Fibroblast of the conjunctiva (primary cell): ENCODE results near the gene MRPS18B.
"Not testable (repeated sequence)": the region's sequence is repeated elsewhere in the genome, so short reads cannot be mapped to it uniquely, and the experiment has no call there.

Source experiments
- DNase-seq: peaks from one replicate; pipeline ENCODE4 v3.0.0-alpha.2; 2010; ENCODE audit warnings: low read depth

MRPS18B gene

GRCh38 chr6:30643656-30644055, 26.0 kb downstream of the MRPS18B start:
- no peak for DNase-seq

DNA sequence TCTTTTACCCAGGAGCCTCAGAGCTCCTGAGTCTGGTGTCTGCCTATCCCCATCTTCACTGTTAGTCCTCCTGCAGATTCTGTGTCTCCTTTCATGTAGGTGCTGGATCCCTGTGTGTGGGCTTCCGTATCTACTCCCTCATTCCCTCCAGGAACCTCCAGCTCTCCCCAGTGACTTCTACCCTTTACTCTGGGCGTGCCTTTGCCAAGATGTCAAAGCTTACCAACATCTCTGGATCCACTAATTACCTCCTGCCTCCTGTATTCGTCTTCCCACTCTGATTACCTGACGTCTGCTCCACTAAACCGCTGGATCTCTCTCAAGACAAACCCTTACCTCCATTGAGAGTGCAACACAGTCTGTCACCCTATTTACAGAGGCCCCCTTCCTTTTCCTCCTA, 27.1 kb downstream of the MRPS18B start:
- DNase-seq = no peak

DNA sequence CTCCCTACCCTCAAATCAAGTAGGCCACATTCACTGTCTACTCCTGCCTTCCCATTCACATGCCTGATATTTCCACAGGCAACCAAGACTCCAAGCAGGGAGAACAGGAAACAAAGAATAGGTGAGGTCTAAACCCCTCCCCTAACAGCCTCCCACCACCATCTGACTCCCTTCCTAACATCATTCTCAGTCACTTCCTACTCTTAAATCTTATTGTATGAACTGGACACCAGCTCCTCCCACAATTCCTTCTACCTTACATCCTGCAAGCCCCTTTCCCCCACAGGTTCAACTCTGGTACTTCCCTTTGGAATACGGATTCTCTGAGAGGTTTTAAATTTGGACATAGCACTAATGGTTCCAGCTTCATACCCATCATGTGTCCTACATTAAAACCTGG, 28.3 kb downstream of the MRPS18B start:
- DNase-seq = no peak

GRCh38 chr6:30646450-30647241, 29.0 kb downstream of the MRPS18B start, which contains the start of gene C6orf136:
Gene C6orf136 (plus strand): TSS chr6:30647133. CDS start chr6:30647232, 99 bp downstream.
- DNase-seq = peak; percentile 92

DNA sequence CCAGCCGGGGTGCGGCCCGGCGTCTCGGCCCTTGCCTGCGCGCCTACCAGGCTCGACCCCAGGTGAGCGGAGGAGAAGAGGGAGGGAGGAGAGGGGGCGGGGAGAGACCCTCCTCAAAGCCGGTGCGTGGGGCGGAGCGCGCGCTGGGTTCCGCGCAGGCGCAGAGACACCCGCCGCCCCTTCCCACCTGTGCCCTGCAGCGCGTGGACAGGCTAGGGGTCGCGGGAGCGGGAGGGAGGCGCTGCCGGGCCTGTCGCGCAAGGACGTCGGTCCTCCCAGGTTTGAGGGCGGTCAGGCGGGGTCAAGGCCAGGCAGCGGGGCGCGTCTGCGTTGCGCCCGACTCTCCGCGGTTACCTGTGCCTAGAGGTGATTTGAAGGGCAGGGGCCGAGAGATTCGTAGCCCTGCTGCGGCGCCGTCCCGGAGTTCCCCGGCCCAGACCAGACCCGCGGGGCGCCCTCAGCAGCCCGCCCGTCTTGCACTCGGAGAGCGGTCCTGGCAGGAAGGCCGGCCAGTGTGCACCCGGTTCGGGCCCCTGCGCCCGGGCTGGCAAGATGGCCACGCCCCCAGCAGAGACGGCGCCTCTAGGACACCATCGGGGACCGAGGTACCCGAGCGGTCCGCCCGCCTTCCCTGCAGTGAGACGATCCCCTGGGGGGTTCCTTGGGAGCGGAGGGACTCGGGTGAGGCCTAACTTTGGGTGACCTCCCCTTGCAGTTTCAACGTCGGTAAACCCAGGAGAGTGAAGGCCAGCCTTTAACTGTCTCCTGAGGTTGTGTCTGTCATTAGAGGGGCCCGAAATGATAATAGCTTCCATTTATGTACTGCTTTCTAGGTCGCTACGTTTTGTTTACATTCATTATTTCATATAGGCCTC, 29.8 kb downstream of the MRPS18B start:
- peak; percentile 16 for DNase-seq

DNA sequence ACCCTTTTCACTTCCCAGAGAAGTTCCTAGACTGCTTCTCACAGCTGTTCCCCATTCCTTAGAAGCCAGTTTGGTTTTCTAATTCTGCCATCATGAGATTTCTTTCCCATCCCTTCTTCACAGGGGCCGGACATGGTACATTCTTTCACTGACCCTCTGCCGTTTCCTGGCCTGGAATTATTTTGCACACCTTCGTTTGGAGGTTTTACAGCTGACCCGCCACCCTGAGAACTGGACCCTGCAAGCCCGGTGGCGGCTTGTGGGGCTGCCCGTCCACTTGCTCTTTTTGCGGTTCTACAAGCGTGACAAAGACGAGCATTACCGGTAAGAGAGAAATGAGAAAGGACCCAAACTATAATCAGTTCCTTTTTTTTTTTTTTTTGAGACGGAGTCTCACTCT, 33.5 kb downstream of the MRPS18B start:
- no peak for DNase-seq

GRCh38 chr6:30654798-30655742, 37.4 kb downstream of the MRPS18B start:
- DNase-seq = no peak

DNA sequence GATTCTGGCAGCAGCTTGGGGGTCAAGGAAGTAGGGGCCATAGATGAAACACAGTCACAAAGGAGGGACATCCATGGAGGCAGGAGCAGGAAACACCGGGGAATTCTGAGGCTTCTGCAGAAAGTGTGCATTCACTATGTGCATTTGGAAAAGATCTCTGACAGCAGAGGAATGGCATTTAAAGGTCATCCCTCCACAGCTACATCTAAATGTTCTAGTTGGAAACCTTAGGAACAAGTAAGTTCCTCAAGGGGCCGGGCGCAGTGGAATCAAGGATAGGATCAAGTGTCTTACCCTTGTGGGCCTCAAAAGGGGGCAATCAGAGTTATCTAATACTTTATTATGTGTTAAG, 38.1 kb downstream of the MRPS18B start:
- DNase-seq = no peak

DNA sequence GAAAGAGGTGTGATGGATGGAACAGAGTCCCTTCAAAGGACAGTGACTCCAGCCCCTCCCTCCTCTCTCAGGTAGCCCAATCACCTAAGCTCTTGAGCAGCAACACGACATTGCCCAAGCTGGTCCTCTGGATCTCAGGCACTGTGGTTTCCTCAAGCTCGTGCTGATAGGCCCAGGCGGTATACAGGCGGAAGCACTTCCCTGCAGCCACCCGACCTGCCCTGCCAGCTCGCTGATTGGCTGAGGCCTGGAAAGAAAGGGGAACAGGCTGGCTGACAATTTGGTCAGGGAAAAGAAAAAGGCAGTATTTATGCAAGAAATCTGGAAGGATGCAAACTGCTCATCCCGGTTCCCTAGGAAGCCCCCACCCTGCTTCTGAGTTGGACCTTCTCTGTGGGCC, 38.9 kb downstream of the MRPS18B start:
- DNase-seq = no peak

DNA sequence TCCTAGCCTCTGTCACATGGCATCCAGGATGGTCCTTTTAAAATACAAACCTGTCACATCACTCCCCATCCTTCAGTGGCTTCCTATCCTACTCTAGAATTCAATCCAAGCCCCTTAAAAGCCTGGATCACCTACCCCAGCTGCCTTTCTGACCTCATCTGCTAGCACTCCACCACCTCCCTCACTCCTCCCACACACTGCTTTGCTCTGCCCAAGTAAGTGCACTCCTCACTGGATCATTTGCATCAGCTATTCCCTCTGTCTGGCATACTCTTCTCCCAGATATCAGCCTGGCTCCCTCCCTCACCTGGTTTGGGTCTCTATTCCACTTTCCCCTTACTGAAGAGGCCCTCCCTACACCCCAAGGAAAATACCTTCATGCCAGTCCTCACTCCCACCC, 39.8 kb downstream of the MRPS18B start:
- no peak for DNase-seq

DNA sequence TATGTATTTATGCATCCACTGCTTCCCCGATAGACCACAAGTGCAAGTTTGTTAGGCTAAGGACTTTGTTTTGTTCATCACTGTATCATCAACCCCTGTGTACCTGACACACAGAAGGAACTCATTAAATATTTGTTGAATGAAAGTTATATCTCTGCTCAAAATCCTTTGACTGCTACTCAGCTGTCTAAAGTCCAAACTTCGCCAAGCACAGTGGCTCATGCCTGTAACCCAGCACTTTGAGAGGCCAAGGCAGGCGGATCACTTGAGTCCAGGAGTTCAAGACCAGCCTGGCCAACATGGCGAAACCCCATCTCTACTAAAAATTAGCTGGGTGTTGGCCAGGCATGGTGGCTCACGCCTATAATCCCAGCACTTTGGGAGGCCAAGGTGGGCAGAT, 40.3 kb downstream of the MRPS18B start:
- not testable (repeated sequence) for DNase-seq

GRCh38 chr6:30664994-30665767, 47.5 kb downstream of the MRPS18B start:
- no peak for DNase-seq

DNA sequence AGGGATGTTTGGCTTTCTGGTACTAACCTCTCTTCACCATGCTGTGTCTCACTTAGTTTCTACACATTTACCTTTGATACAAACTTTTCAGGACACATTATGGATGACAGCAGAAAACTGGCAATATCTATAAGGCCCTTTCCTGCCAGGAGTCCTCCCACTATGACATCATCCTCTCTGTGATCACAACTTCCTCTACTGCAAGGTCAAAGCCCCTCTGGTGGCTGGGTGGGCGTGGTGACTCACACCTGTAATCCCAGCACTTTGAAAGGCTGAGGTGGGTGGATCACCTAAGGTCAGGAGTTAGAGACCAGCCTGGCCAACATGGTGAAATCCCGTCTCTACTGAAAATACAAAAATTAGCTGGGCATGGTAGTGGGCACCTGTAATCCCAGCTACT, 48.7 kb downstream of the MRPS18B start:
- DNase-seq = not testable (repeated sequence)

GRCh38 chr6:30670760-30671527, 53.3 kb downstream of the MRPS18B start:
- no peak for DNase-seq

GRCh38 chr6:30672445-30673253, 55.0 kb downstream of the MRPS18B start, which contains the start of gene DHX16:
Gene DHX16 (minus strand): TSS chr6:30673006. CDS start chr6:30672841, 165 bp downstream.
- DNase-seq = peak; percentile 95
